ENCODE measurements around the gene CACYBP. TPM values are rescaled to one million over a fixed set of nuclear protein-coding genes. Genes with fewer than 3 reads are reported as not detected.

Gene CACYBP
- total and polyA plus RNA-seq, 12 donors = 20.2 to 106 (median 53.1) TPM

DNA sequence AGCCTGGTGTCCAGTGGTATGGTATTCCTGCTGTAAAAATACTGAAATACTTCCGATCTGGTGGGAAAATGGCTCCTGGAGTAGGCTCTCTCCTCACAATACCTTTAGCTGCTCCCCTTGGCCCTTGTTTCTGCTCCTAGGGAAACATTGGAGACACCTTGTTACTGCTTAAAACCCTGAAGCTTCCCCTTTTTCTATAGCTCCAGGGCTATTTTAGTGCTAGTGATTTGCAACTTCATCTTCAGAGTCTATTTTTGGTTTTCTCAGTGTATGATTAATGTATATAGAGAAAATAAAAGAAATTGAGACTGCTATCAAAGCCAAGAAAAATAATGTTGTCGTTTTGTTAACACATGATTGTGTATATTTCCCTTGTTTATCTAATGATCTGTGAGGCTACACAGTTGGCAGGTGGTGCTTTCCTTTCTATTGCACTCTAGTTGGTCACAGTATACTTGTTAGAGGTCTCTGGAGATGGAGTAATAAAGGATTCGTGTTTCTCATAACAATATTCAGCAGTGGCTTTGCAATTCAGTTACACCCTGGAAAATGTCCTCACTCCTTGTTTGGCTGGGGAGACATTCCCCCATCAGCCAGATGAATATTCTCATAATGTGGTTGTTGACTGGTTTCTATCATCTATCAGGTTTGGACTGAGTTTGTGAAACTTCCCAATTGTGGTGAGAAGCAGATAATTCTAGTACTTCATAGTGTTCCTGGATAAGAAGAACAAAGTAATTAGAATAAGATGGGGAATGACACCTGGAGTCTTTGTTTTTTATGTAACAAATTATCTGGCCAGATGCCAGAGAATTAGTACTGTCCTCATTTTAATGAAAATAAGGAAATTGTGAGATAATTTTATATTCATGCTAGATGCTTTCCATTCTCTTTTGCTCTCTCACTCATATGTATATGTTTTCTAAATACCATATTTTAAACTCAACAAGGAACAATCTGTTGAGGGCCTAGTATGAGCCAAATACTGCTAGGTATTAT is 44.8 kb upstream of the CACYBP start:
- Histone ChIP-seq H3K27me3 (no peaks in the 10 kb centered on the region), H3K4me1 (peaks cover 0 to 36% (median 12%) of the 10 kb centered on the region in 9 donors), H3K27ac (peak overlapping the region in 2 of 10 donors; percentile 11 to 19), H3K36me3 (no peaks in the 10 kb centered on the region), H3K4me3 (no peak overlapping the region), H3K9me3 (no peaks in the 10 kb centered on the region)
- no peak for TF ChIP-seq CTCF (IDR thresholded peaks at IDR 0.05)
- intact Hi-C loops (cut with DNase I) = no loop called here
- DNase-seq (no peak), ATAC-seq (peak in 2 of 8 donors; percentile 14 to 22)
- 64 to 67% methylated on average over 3 of the region's 3 CpGs for WGBS, 2 donors

GRCh38 chr1:174956086-174956485 is 43.7 kb upstream of the CACYBP start:
- DNase-seq (no peak), ATAC-seq (no peak)
- Histone ChIP-seq H3K4me1 (peaks cover 0 to 43% (median 12%) of the 10 kb centered on the region in 9 donors), H3K9me3 (no peaks in the 10 kb centered on the region), H3K4me3 (no peak overlapping the region), H3K36me3 (no peaks in the 10 kb centered on the region), H3K27ac (no peak overlapping the region), H3K27me3 (no peaks in the 10 kb centered on the region)
- no peak for TF ChIP-seq CTCF (IDR thresholded peaks at IDR 0.05)
- intact Hi-C loops (cut with DNase I) = no loop called here
- WGBS, 2 donors = 95 to 97% methylated on average over 3 of the region's 3 CpGs

DNA sequence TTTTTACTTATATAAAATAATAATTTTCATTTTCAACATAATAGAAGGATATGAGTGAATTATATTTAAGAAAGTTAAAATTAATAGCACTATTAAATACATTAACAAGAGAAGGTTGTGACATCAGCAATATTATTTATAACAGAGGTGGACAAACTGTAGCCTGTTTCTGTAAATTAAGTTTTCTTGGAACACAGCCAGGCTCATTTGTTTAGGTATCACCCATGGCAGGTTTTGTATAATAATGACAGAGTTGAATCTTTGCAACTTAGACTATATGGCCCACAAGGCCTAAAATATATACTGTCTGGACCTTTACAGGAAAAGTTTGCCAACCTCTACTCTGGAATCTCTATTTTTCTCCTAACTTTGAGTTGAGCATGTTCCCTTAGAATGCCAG is 42.8 kb upstream of the CACYBP start:
- no peak for TF ChIP-seq CTCF (IDR thresholded peaks at IDR 0.05)
- DNase-seq = no peak
- intact Hi-C loops (cut with DNase I) = no loop called here
- ATAC-seq = no peak
- H3K9me3 ChIP-seq = no peaks in the 10 kb centered on the region
- H3K4me3 ChIP-seq = no peak overlapping the region
- peaks cover 0 to 43% (median 12%) of the 10 kb centered on the region in 9 donors for H3K4me1 ChIP-seq
- H3K36me3 ChIP-seq = no peaks in the 10 kb centered on the region
- H3K27me3 ChIP-seq = no peaks in the 10 kb centered on the region
- no peak overlapping the region for H3K27ac ChIP-seq

DNA sequence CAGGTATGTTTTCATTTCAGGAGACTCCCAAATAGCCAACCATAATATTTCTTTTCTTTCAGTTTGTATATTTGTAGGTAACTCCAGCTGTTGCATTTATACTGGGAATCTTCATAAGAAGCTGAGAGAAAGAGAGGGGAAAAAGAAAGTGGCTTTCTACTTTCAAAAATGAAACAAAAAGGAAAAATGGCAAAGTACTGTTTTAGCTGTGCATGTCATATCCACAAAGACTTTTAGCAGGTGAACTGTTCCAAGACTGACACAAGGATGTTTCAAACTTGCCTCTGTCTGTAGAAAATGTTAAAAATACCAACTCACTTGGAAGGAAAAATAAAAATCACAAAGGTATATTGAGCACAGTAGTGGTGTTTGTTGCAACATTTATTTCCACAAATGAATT is 41.9 kb upstream of the CACYBP start:
- H3K27me3 ChIP-seq = no peaks in the 10 kb centered on the region
- peaks cover 0 to 43% (median 12%) of the 10 kb centered on the region in 9 donors for H3K4me1 ChIP-seq
- H3K9me3 ChIP-seq = no peaks in the 10 kb centered on the region
- H3K27ac ChIP-seq = peak overlapping the region in 1 of 10 donors; percentile 11
- TF ChIP-seq CTCF (IDR thresholded peaks at IDR 0.05) = no peak
- DNase-seq = no peak
- H3K4me3 ChIP-seq = no peak overlapping the region
- intact Hi-C loops (cut with DNase I) = no loop called here
- no peaks in the 10 kb centered on the region for H3K36me3 ChIP-seq
- ATAC-seq = no peak

Data from heart right ventricle (tissue), 16 donors.